Cardiac fibroblast (primary cell): ENCODE data around the gene PGAM2.

ENCODE experiments used
- DNase-seq, 2 donors: peaks; one replicate each; pipeline versions ENCODE4 v3.0.0 to v3.0.0-alpha.2; 2010; ENCODE audit warnings: low read depth in 2 of 2
- H3K4me3 ChIP-seq, 2 donors: replicated peaks in 1 of 2; 1 replicate in 1 of 2; 2 replicates in 1 of 2; pipeline ENCODE4 v1.5.1; 2011; ENCODE audit warnings: low read depth in 2 of 2, low read length in 2 of 2, mild to moderate bottlenecking in 2 of 2, moderate library complexity in 1 of 2
- TF ChIP-seq, protein P1 (sequence below): IDR thresholded peaks from one replicate; pipeline ENCODE4 v1.5.1; 2011; ENCODE audit warnings: low read depth, mild to moderate bottlenecking, low read length, inconsistent platforms

PGAM2 gene

DNA sequence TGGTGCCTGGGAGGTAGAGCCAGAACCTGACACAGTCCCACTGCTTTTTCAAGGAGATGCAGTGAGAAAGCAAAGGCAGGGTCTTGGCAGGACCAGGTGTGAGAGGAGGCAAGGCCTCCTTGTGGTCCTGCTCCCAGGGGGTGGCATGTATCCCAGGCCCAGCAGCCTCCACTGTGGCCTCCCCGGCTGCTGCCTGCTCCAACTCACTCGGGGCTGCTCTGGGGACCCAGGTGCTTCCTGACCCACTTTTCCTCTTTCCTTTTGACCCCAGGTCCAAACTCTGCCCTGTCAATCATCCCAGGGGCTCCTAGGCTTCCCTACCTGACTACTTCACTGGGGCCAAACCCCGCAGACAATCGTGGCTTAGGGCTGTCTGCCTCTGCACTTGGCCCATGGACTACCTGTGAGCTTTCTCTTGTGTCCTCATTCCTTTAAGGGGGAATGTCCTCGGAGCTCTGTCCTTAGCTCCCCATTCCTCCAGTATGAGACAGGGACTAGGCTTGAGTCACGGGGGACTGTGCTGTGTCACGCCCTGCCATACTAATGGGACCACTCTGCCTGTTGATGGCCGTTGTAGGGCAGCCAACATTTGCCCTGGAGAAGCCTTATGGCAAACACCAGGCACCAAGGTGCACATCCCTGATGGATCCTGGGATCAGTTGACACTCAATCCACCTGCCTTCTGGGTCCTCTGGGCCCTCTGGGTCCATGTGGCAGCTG is 37.6 kb upstream of the PGAM2 start:
- no peak for DNase-seq
- TF ChIP-seq, protein P1, sequence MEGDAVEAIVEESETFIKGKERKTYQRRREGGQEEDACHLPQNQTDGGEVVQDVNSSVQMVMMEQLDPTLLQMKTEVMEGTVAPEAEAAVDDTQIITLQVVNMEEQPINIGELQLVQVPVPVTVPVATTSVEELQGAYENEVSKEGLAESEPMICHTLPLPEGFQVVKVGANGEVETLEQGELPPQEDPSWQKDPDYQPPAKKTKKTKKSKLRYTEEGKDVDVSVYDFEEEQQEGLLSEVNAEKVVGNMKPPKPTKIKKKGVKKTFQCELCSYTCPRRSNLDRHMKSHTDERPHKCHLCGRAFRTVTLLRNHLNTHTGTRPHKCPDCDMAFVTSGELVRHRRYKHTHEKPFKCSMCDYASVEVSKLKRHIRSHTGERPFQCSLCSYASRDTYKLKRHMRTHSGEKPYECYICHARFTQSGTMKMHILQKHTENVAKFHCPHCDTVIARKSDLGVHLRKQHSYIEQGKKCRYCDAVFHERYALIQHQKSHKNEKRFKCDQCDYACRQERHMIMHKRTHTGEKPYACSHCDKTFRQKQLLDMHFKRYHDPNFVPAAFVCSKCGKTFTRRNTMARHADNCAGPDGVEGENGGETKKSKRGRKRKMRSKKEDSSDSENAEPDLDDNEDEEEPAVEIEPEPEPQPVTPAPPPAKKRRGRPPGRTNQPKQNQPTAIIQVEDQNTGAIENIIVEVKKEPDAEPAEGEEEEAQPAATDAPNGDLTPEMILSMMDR, result no peak
- no peak overlapping the region for H3K4me3 ChIP-seq

DNA sequence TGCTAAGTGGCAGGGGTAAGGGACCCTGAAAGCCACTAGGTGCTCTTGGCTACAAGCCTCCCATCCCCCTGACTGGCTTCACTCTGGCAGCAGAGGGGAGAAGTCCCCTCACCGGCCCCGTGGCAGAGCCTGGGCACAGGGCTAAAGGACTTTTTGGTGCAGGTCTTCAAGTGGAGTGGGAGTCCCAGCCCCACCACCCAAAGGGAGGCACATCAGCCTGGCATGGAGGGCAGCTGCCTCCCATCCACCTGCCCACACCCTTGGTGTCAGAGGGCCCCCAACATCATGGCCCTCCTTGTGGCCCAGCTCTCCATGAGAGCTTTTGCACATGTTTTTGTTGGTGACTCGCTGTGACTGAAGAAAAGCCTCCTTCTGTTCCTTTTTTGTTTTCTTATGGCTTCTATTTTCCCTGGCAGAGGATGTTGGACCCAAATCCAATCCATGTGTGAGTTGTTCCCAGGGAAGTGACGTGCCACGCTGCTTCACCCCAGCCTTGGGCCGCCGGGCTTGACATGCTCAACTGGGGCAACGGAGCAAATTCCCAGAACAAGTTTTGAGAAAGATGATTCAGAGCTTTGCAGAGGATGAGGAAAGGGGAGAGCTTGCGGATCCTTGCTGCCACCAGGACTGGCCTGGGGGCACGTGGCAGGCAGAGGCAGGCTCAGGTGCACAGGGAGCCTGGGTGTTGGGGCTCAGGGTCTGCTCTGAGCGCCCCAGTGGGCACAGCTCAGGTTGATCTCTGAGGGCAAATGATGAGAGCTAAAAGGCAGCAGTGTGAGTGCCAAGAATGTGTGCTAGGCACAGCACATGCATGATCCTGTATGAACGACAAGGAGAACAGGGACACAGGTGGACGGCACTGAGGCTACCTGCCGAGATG is 36.8 kb upstream of the PGAM2 start:
- TF ChIP-seq, protein P1, result no peak
- no peak overlapping the region for H3K4me3 ChIP-seq
- peak; percentile 70 to 78 for DNase-seq

DNA sequence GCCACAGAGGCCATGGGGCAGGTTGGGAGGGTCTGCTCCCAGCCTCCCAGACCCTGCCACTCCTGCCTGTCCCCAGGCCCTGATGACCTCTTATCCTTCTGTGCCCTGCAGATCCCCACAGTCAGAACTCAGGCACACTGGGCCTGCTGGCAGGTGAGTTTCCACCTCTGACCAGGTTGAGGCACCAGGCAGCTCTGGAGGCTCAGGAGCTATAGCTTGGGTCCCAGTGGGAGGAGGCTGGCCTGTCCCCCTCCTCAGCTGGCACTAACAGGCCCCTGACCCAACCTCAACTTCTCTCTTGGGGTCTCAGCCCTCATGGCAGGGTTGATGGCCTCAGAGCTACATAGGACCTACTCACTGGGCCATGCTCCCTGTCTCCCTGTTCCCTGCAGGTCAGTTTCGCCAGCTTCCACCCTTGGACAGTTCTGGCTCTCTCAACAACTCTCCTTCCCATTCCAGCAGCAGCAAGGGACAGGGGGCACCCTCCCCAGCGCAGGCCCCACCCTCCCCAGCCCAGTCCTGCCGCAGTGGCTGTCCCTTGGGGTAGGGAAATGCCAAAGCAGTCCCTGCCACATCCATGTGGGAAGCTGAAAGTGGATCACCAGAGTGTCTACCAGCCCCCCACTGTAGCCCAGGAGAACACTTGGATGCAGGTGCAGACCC is 36.1 kb upstream of the PGAM2 start:
- TF ChIP-seq, protein P1, result no peak
- DNase-seq, result no peak
- no peak overlapping the region for H3K4me3 ChIP-seq

DNA sequence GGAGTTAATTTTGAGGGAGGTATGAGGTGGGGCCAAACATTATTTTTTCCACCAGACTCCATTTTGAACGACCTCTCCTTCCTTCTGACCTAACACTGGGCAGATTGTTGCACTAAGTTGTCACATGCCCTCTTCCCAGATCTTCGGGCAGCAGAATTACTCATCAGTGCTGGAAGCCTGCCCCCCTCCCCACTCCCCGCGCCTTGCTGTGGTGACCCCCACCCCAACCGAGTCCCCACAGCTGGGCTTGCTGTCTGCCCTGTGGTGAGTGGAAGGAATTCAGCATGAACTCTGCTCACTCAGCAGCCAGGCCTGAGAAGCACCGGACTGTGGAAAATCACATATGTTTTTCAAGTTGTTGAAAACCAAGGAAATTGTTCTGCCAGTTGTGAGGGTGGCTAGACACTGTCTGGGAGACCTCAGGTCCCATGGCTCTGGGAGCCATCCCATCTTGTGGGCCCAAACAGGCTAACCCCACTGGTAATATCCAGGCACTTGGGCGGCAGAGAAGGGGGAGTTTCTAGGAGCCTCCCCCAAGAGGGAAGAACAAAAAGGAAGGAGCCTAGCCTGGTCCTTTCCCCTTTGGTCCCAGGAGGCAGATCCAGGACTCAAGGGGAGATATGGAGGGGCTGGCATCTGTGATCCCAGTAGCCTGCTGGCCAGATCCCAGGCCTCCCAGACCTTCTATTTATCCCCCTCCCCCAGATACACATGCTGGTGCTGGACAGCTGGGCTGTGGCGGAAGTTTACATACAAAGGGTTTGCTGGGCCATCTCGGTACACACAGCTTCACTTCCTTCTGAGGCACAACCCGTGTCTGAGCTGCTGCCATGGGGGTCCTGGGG is 35.3 kb upstream of the PGAM2 start:
- DNase-seq, result peak; percentile 50 to 88
- TF ChIP-seq, protein P1, result no peak
- no peak overlapping the region for H3K4me3 ChIP-seq

DNA sequence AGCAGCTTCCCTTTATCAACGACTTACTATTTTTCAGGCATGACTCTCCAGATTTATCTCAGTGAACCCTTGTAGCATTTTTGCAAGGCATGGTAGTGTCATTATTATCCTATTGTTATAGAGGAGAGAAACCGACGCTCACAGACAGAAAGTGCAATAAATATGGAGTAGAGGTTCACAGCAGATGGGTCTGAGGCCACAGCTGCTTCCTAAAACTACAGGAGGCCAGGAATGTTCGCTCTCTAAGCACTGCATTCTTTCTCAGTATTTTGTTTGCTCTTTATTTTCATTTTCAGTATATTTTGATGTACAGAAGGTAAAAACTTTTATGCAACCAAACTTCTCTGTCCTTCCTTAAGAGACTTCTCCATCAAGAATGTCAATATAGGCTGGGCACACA is 34.3 kb upstream of the PGAM2 start:
- H3K4me3 ChIP-seq, result no peak overlapping the region
- no peak for DNase-seq
- TF ChIP-seq, protein P1, result no peak
